GM23338 (cell line): Measurements from ENCODE around the gene DOCK11. TPM values are rescaled to one million over a fixed set of nuclear protein-coding genes. Genes with fewer than 3 reads are reported as not detected.

Experiments
- ATAC-seq: fragments of 200-7000 bp; cut with Tn5 transposase; 3 replicates; pipeline ENCODE4 v1.9.1; 2020
- DNase-seq: peaks from one replicate; pipeline ENCODE4 v3.0.0-alpha.2; 2015; ENCODE audit warnings: low spot score
- H2AFZ ChIP-seq: fragments of 200-600 bp; sonication (generic); 2 replicates; pipeline ENCODE4 v1.8.0; 2016; ENCODE audit warnings: antibody characterized with exemption, mild to moderate bottlenecking, moderate library complexity
- H3F3A ChIP-seq: fragments of 200-600 bp; sonication (generic); replicated peaks from 2 replicates; pipeline ENCODE4 v1.8.0; 2017; ENCODE audit warnings: antibody characterized with exemption, mixed run types, low read depth
- H3K27ac ChIP-seq: fragments of 200-600 bp; sonication (generic); 2 replicates; pipeline ENCODE4 v1.6.1; 2016; ENCODE audit warnings: low read depth
- H3K27me3 ChIP-seq: fragments of 200-600 bp; sonication (generic); 2 replicates; pipeline ENCODE4 v1.8.0; 2016; ENCODE audit warnings: mild to moderate bottlenecking, mixed run types, moderate library complexity; ENCODE audit not compliant: insufficient read depth
- H3K36me3 ChIP-seq: fragments of 200-600 bp; sonication (generic); 2 replicates; pipeline ENCODE4 v1.8.0; 2016; ENCODE audit warnings: mild to moderate bottlenecking; ENCODE audit not compliant: insufficient read depth
- H3K4me1 ChIP-seq: fragments of 200-600 bp; sonication (generic); 2 replicates; pipeline ENCODE4 v1.8.0; 2016; ENCODE audit warnings: mild to moderate bottlenecking, moderate library complexity; ENCODE audit not compliant: insufficient read depth
- H3K4me2 ChIP-seq: fragments of 200-600 bp; sonication (generic); 2 replicates; pipeline ENCODE4 v1.7.1; 2017; ENCODE audit warnings: mixed run types
- H3K4me3 ChIP-seq: fragments of 200-600 bp; sonication (generic); 2 replicates; pipeline ENCODE4 v1.6.1; 2016; ENCODE audit warnings: mixed run types
- H3K79me2 ChIP-seq: fragments of 200-600 bp; sonication (generic); replicated peaks from 2 replicates; pipeline ENCODE4 v1.8.0; 2017; ENCODE audit warnings: mild to moderate bottlenecking; ENCODE audit not compliant: insufficient read depth
- H3K9me2 ChIP-seq: fragments of 200-600 bp; sonication (generic); 2 replicates; pipeline ENCODE4 v1.8.0; 2017; ENCODE audit not compliant: insufficient read depth
- H4K20me1 ChIP-seq: fragments of 200-600 bp; sonication (generic); replicated peaks from 2 replicates; pipeline ENCODE4 v1.8.0; 2017; ENCODE audit warnings: mild to moderate bottlenecking; ENCODE audit not compliant: insufficient read depth
- H3K27ac Mint-ChIP-seq: 2 replicates; pipeline ENCODE4 v1.8.0; 2020; ENCODE audit warnings: inconsistent platforms, mild to moderate bottlenecking, moderate library complexity, mixed read lengths
- H3K27me3 Mint-ChIP-seq: 3 replicates; pipeline ENCODE4 v1.8.0; 2022; ENCODE audit warnings: low read depth, mild to moderate bottlenecking, moderate library complexity, mixed read lengths, inconsistent platforms; ENCODE audit not compliant: insufficient read depth, poor library complexity
- H3K36me3 Mint-ChIP-seq: 3 replicates; pipeline ENCODE4 v1.8.0; 2021; ENCODE audit warnings: low read depth, mild to moderate bottlenecking, inconsistent platforms, moderate library complexity, mixed read lengths
- H3K4me1 Mint-ChIP-seq: 3 replicates; pipeline ENCODE4 v1.8.0; 2020; ENCODE audit warnings: mild to moderate bottlenecking, inconsistent platforms, mixed read lengths
- H3K4me3 Mint-ChIP-seq: 3 replicates; pipeline ENCODE4 v1.8.0; 2021; ENCODE audit warnings: moderate library complexity, mild to moderate bottlenecking, inconsistent platforms, mixed read lengths
- H3K9me3 Mint-ChIP-seq: 3 replicates; pipeline ENCODE4 v1.8.0; 2020; ENCODE audit warnings: moderate library complexity, mild to moderate bottlenecking, inconsistent platforms, mixed read lengths
- CREB1 ChIP-seq: fragments of 250-450 bp; sonication (Bioruptor Pico); IDR thresholded peaks from 2 replicates; pipeline ENCODE4 v1.5.0; 2020; ENCODE audit warnings: low read depth, mild to moderate bottlenecking, moderate library complexity
- EZH2phosphoT487 ChIP-seq: fragments of 200-600 bp; sonication (generic); IDR thresholded peaks from one replicate; pipeline ENCODE4 v1.8.1; 2018; ENCODE audit warnings: antibody characterized with exemption; ENCODE audit not compliant: unreplicated experiment
- JUNB ChIP-seq: IDR thresholded peaks from one replicate; pipeline ENCODE4 v1.6.1; 2016; ENCODE audit warnings: antibody characterized with exemption; ENCODE audit not compliant: unreplicated experiment
- NANOG ChIP-seq: IDR thresholded peaks from 2 replicates; pipeline ENCODE4 v1.6.1; 2016; ENCODE audit warnings: antibody characterized with exemption, borderline replicate concordance
- REST ChIP-seq: IDR thresholded peaks from one replicate; pipeline ENCODE4 v1.6.1; 2018; ENCODE audit warnings: antibody characterized with exemption; ENCODE audit not compliant: unreplicated experiment
- STAT1 ChIP-seq: IDR thresholded peaks from one replicate; pipeline ENCODE4 v1.6.1; 2016; ENCODE audit warnings: antibody characterized with exemption; ENCODE audit not compliant: unreplicated experiment
- ZNF114 ChIP-seq: fragments of 250-450 bp; sonication (Bioruptor Pico); IDR thresholded peaks from 2 replicates; pipeline ENCODE4 v1.5.0; 2020; ENCODE audit warnings: mild to moderate bottlenecking, moderate library complexity
- ZNF331 ChIP-seq: fragments of 250-450 bp; sonication (Bioruptor Pico); IDR thresholded peaks from 2 replicates; pipeline ENCODE4 v1.5.0; 2020; ENCODE audit warnings: low read depth, mild to moderate bottlenecking, moderate library complexity
- polyA plus RNA-seq: library from polyadenylated mRNA; unstranded; fragments of >200 nt; fragmentation: Nextera tagmentation; extraction: Ambion mirVana; gene quantifications from 2 replicates; pipeline ENCODE4 v1.2.1, GENCODE V29; 2016
- total RNA-seq: library from RNA; depleted of rRNA; stranded (reverse); fragments of >200 nt; shearing (Covaris generic); gene quantifications from 2 replicates; pipeline ENCODE4 v1.2.3, GENCODE V29; 2014
- TF ChIP-seq, protein P1 (sequence below): IDR thresholded peaks from 2 replicates; pipeline ENCODE4 v1.6.1; 2016; ENCODE audit warnings: antibody characterized with exemption
- TF ChIP-seq, protein P2 (sequence below), 2 experiments: fragments of 200-600 bp in 1 of 2; sonication (generic) in 1 of 2; conservative IDR thresholded peaks; 2 replicates each; pipeline versions ENCODE4 v1.5.1 to v1.6.1; 2016 to 2017; ENCODE audit warnings: antibody characterized with exemption in 2 of 2, low read depth in 2 of 2, mild to moderate bottlenecking in 2 of 2, moderate library complexity in 1 of 2

The DOCK11 gene
- total and polyA plus RNA-seq, 2 experiments from 2014 or later: 6.0 to 12.3 TPM

GRCh38 chrX:118632862-118633261 is 137.2 kb downstream of the DOCK11 start (continued):
- TF ChIP-seq, protein P1, sequence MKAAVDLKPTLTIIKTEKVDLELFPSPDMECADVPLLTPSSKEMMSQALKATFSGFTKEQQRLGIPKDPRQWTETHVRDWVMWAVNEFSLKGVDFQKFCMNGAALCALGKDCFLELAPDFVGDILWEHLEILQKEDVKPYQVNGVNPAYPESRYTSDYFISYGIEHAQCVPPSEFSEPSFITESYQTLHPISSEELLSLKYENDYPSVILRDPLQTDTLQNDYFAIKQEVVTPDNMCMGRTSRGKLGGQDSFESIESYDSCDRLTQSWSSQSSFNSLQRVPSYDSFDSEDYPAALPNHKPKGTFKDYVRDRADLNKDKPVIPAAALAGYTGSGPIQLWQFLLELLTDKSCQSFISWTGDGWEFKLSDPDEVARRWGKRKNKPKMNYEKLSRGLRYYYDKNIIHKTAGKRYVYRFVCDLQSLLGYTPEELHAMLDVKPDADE: no peak
- no peak for TF ChIP-seq EZH2phosphoT487
- TF ChIP-seq, protein P2, sequence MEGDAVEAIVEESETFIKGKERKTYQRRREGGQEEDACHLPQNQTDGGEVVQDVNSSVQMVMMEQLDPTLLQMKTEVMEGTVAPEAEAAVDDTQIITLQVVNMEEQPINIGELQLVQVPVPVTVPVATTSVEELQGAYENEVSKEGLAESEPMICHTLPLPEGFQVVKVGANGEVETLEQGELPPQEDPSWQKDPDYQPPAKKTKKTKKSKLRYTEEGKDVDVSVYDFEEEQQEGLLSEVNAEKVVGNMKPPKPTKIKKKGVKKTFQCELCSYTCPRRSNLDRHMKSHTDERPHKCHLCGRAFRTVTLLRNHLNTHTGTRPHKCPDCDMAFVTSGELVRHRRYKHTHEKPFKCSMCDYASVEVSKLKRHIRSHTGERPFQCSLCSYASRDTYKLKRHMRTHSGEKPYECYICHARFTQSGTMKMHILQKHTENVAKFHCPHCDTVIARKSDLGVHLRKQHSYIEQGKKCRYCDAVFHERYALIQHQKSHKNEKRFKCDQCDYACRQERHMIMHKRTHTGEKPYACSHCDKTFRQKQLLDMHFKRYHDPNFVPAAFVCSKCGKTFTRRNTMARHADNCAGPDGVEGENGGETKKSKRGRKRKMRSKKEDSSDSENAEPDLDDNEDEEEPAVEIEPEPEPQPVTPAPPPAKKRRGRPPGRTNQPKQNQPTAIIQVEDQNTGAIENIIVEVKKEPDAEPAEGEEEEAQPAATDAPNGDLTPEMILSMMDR (conservative IDR thresholded peaks at IDR 0.05; ENCODE audit: low read depth in 2 of 2): no peak

DNA sequence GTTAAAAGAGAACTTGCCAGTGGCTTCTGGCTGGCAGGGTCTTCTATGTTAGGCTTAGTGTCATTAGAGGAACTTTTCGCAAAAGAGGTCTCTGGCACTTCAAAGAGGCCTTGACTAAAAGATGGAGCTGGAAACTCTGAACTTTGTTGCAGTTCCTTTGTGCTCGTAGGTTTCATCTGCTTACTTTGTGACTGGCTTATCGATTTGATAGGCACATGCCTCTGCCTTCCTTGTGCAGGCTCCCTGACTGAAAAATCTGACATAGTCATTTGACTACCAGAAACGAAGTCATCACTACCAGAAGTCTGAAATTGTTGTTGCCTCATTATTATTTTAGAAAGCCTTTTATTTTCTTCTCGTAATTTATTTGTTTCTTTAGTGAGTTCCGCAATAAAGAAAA is 137.9 kb downstream of the DOCK11 start:
- Histone ChIP-seq H3K9me2 (no peaks in the 10 kb centered on the region), H2AFZ (no peak overlapping the region), H3K79me2 (no peaks in the 10 kb centered on the region), H3K4me3 (no peak overlapping the region), H3K4me1 (0 out of 2 replicates have a peak, but pooled peaks cover 3% of the 10 kb centered on the region), H3K27ac (no peak overlapping the region), H3K27me3 (no peaks in the 10 kb centered on the region), H3K36me3 (no peaks in the 10 kb centered on the region), H3F3A (no peaks in the 10 kb centered on the region), H3K4me2 (no peak overlapping the region), H4K20me1 (no peaks in the 10 kb centered on the region)
- H3K4me1 Mint-ChIP-seq: peaks cover 8% of the 10 kb centered on the region; the same call in 2 of the 3 replicates
- H3K27ac Mint-ChIP-seq: no peak overlapping the region
- no peaks in the 10 kb centered on the region for H3K27me3 Mint-ChIP-seq
- peaks cover 5% of the 10 kb centered on the region; the same call in 2 of the 3 replicates for H3K36me3 Mint-ChIP-seq
- H3K4me3 Mint-ChIP-seq: no peak overlapping the region
- H3K9me3 Mint-ChIP-seq: no peaks in the 10 kb centered on the region; the same call in 2 of the 3 replicates
- DNase-seq: no peak
- no peak for ATAC-seq
- TF ChIP-seq, protein P1: no peak
- TF ChIP-seq ZNF114 (CRISPR knock-in tag) (no peak), NANOG (no peak), CREB1 (CRISPR knock-in tag) (no peak), EZH2phosphoT487 (no peak), JUNB (no peak), STAT1 (no peak), REST (no peak), ZNF331 (CRISPR knock-in tag) (no peak)
